Adrenal gland (tissue), 5 donors: Measurements from ENCODE around the gene NBPF14.
"Not testable (repeated sequence)": the region's sequence is repeated elsewhere in the genome, so short reads cannot be mapped to it uniquely, and the experiment has no call there.

Experiments used
- POLR2A ChIP-seq, 2 donors: fragments of 450-650 bp; IDR thresholded peaks; one replicate each; pipeline ENCODE4 v1.6.1; 2017; ENCODE audit warnings: antibody characterized with exemption in 2 of 2, mild to moderate bottlenecking in 2 of 2, moderate library complexity in 1 of 2
- TF ChIP-seq, protein P1 (sequence below), 6 experiments: fragments of 450-650 bp in 4 of 6; fragments of 200-600 bp in 2 of 6; sonication (generic) in 1 of 6; IDR thresholded peaks; 1 replicate in 5 of 6; 2 replicates in 1 of 6; pipeline versions ENCODE4 v1.5.1 to v1.8.0; 2016 to 2021; ENCODE audit warnings: antibody characterized with exemption in 6 of 6, mild to moderate bottlenecking in 2 of 6, moderate library complexity in 1 of 6
- donor health status: DM: no; HTN: no; CAD: no.

DNA sequence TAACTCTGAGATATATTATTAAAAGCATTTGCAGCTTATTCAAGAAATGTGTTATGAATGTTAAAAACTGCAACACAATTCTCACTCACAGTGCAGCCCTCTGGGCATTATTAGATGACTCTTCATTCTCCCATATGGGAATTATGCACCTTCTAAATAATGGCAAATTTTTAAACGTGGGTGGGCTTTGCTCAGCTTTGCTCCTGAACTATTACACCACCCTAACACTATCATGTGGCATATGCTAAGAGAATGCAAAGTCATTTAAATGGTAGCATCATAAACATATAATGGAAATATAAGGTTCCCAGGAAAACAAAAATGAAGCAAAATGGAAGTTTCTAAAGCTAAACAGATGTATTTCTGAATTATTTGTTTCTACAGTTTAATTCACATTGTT is 22.4 kb upstream of the NBPF14 start:
- TF ChIP-seq, protein P1, sequence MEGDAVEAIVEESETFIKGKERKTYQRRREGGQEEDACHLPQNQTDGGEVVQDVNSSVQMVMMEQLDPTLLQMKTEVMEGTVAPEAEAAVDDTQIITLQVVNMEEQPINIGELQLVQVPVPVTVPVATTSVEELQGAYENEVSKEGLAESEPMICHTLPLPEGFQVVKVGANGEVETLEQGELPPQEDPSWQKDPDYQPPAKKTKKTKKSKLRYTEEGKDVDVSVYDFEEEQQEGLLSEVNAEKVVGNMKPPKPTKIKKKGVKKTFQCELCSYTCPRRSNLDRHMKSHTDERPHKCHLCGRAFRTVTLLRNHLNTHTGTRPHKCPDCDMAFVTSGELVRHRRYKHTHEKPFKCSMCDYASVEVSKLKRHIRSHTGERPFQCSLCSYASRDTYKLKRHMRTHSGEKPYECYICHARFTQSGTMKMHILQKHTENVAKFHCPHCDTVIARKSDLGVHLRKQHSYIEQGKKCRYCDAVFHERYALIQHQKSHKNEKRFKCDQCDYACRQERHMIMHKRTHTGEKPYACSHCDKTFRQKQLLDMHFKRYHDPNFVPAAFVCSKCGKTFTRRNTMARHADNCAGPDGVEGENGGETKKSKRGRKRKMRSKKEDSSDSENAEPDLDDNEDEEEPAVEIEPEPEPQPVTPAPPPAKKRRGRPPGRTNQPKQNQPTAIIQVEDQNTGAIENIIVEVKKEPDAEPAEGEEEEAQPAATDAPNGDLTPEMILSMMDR (IDR thresholded peaks at IDR 0.05) = not testable (repeated sequence)
- TF ChIP-seq POLR2A (IDR thresholded peaks at IDR 0.05) = not testable (repeated sequence)
